ENCODE measurements around the gene HAL. TPM values are rescaled to one million over a fixed set of nuclear protein-coding genes. Genes with fewer than 3 reads are reported as not detected.

HAL gene
- polyA plus RNA-seq, 1 of the 3 experiments (the other 2 are of a cell fraction): 0.08 TPM

GRCh38 chr12:95956557-95957145 lies 39.5 kb downstream of the HAL start:
- 89% methylated on average over 23 of the region's 27 CpGs for WGBS (ENCODE audit: low lambda C conversion rate)
- Histone ChIP-seq H4K20me1 (ENCODE audit: insufficient read depth) (no peaks in the 10 kb centered on the region), H2AFZ (ENCODE audit: low read depth) (no peak overlapping the region), H3K27ac (ENCODE audit: low read depth in 2 of 2, low read length in 1 of 2) (no peak overlapping the region), H3K9ac (no peak overlapping the region), H3F3A (replicated peaks; ENCODE audit: insufficient read depth) (no peaks in the 10 kb centered on the region), H3K79me2 (ENCODE audit: insufficient read depth) (no peaks in the 10 kb centered on the region), H3K4me3 (ENCODE audit: low read depth in 2 of 2, low read length in 1 of 2) (no peak overlapping the region), H3K27me3 (ENCODE audit: insufficient read depth) (no peaks in the 10 kb centered on the region), H3K9me2 (no peaks in the 10 kb centered on the region), H3K9me3 (no peaks in the 10 kb centered on the region), H3K4me1 (ENCODE audit: control insufficient read depth in 1 of 2, insufficient read depth in 2 of 2, low read depth in 1 of 2, low read length in 1 of 2) (no peaks in the 10 kb centered on the region), H3K4me2 (no peak overlapping the region), H3K36me3 (replicated peaks in 1 of 2; ENCODE audit: control insufficient read depth in 1 of 2, insufficient read depth in 2 of 2, low read length in 1 of 2) (no peaks in the 10 kb centered on the region)
- ChIA-PET CTCF (interaction anchor here (2.7 to 6.1 kb wide), 2 partner anchors 38 to 42 kb away, joined by 12 to 37 read pairs; no protein-coding TSS in a partner anchor), POLR2A (no interaction called here)
- TF ChIP-seq SMC3 (IDR thresholded peaks at IDR 0.05; ENCODE audit: low read depth, low read length): no peak
- no peak for TF ChIP-seq RXRA (IDR thresholded peaks at IDR 0.05; ENCODE audit: borderline replicate concordance, low read depth)
- TF ChIP-seq EZH2phosphoT487 (IDR thresholded peaks at IDR 0.05; ENCODE audit: borderline replicate concordance, low read depth): no peak
- no peak for TF ChIP-seq IRF3 (IDR thresholded peaks at IDR 0.05; ENCODE audit: low read depth, low read length)
- TF ChIP-seq FOXM1 (IDR thresholded peaks at IDR 0.05; ENCODE audit: low read depth): no peak
- TF ChIP-seq TAF1 (IDR thresholded peaks at IDR 0.05; ENCODE audit: borderline replicate concordance, low read depth, low read length): no peak
- no peak for TF ChIP-seq NRF1 (IDR thresholded peaks at IDR 0.05; ENCODE audit: low read depth, low read length)
- TF ChIP-seq GATA2 (CRISPR knock-in tag; IDR thresholded peaks at IDR 0.05): no peak
- TF ChIP-seq MXI1 (IDR thresholded peaks at IDR 0.05; ENCODE audit: low read depth, low read length): no peak
- no peak for TF ChIP-seq POLR2AphosphoS5 (IDR thresholded peaks at IDR 0.05; ENCODE audit: low read depth, low read length)
- no peak for TF ChIP-seq CHD2 (IDR thresholded peaks at IDR 0.05; ENCODE audit: low read length, partially characterized antibody)
- no peak for DNase-seq

DNA sequence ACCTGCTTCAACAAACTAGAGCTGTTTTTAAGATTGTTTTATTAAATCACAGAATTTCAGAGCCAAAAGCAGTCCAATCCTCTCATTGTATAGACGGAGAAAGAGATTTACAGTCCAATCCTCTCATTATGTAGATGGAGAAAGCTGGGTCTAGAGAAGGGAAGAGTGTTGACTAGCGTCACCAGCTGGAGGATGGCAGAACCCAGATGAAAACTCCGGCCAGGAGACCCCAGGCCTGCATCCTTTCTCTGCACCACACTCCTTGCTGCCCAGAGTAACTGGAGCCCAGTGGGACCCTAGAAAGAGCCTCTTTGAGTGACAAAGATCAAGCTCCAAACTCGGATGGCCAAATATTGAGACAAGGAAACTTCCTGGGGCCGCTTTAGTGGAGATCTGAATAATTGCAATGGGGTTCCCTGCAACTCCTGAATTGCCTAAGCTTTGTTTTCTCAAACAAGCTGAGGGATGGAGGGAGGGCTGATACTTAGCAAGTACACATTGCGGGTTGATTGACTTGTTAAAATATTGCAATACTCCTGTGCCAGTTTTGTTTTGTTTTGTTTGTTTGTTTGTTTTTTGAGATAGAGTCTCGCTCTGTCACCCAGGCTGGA lies 40.5 kb downstream of the HAL start:
- POLR2A ChIA-PET: interaction anchor here (2.6 kb wide), 1 partner anchor 13 kb away, joined by 11 read pairs; the partner anchor contains the start of genes AMDHD1 and CCDC38

More for the DNA sequence above, 40.5 kb downstream of the HAL start:
- TF ChIP-seq JUND (IDR thresholded peaks at IDR 0.05) (no peak), EP300 (IDR thresholded peaks at IDR 0.05; ENCODE audit: borderline replicate concordance in 1 of 2, low read depth in 1 of 2, low read length in 1 of 2) (no peak), ELF1 (IDR thresholded peaks at IDR 0.05) (no peak)
- no peak overlapping the region for H3K9ac ChIP-seq
- DNase-seq: no peak
- H3K9me3 ChIP-seq: no peaks in the 10 kb centered on the region
- H3K4me2 ChIP-seq: no peak overlapping the region
- no peaks in the 10 kb centered on the region for H3K27me3 ChIP-seq (ENCODE audit: insufficient read depth)
- H3K4me3 ChIP-seq (ENCODE audit: low read depth in 2 of 2, low read length in 1 of 2): no peak overlapping the region
- H3F3A ChIP-seq (replicated peaks; ENCODE audit: insufficient read depth): no peaks in the 10 kb centered on the region
- WGBS (ENCODE audit: low lambda C conversion rate): 59% methylated on average over 7 of the region's 7 CpGs
- no peak overlapping the region for H2AFZ ChIP-seq (ENCODE audit: low read depth)
- H3K36me3 ChIP-seq (replicated peaks in 1 of 2; ENCODE audit: control insufficient read depth in 1 of 2, insufficient read depth in 2 of 2, low read length in 1 of 2): no peaks in the 10 kb centered on the region
- no peaks in the 10 kb centered on the region for H3K79me2 ChIP-seq (ENCODE audit: insufficient read depth)
- no peaks in the 10 kb centered on the region for H4K20me1 ChIP-seq (ENCODE audit: insufficient read depth)
- no peaks in the 10 kb centered on the region for H3K9me2 ChIP-seq
- no peaks in the 10 kb centered on the region for H3K4me1 ChIP-seq (ENCODE audit: control insufficient read depth in 1 of 2, insufficient read depth in 2 of 2, low read depth in 1 of 2, low read length in 1 of 2)
- CTCF ChIA-PET: interaction anchor here (1.0 to 6.1 kb wide), 5 partner anchors 12 to 260 kb away, joined by 3 to 37 read pairs (median 12); partner anchors contain the start of genes AMDHD1 and CCDC38
- no peak overlapping the region for H3K27ac ChIP-seq (ENCODE audit: low read depth in 2 of 2, low read length in 1 of 2)
